HG03558 (cell line): ENCODE data around the gene NELL1.

Source experiments
- ATAC-seq: cut with Tn5 transposase; IDR thresholded peaks from one replicate; pipeline ENCODE4 v1.9.1; 2021; ENCODE audit warnings: moderate number of reproducible peaks; ENCODE audit not compliant: unreplicated experiment; ENCODE audit errors: extremely low read depth

The NELL1 gene

DNA sequence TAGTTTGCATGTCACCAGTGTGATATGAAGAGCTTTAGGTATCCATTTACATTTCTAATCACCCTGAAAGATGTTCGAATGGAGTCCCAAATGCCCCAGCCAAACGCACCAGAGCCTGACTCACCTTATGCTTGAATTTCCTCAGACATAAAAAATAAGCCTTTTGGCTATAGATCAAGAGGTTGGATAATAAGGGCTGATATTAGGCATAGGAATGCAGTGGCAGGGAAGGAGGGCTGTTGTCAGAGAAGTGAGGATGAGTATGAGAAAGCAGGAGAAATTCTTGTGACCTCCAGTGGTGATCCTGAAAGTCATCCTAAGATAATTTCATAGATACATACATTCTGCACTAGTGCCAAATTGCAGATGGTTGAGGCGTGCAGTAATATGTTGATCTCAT, 264.6 kb downstream of the NELL1 start:
- no peak for ATAC-seq

DNA sequence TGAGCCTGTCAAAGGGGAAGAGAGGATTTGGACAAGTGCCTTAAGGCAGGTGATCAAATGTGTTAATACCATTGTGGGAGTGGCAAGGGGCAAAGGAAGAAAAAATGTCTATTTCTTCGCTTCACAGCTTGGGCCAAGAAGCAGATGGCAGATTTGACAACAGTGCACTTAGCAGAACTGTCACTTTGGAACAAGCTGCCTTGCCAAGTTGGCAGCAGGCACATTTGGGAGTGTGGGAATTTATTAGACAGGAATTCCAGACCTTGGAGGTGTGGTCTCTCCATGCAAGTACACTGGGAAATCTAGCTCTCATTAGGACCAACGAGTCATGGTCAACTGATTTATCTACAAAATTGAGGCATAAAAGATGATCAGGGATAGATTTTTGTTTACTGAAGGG, 265.1 kb downstream of the NELL1 start:
- ATAC-seq, result no peak

DNA sequence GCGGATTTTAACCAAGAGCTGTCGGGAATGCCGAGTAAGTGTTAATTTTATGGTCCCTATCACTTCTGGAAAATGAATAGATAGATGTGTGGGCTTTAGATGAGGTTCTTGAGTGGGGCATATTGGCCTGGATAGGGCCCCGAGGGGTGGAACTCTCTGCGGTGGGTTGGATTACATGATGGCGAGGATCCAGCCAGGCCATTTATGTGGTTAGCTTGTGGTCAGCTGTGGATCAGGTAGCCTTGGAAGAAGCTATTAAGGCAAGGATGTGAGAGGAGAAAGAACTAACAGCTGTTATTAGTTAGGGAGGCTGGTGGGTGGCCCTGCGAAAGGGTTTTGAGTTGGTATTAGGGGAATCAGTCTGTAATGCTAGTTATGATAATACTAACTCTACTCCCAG, 268.4 kb downstream of the NELL1 start:
- ATAC-seq, result no peak

DNA sequence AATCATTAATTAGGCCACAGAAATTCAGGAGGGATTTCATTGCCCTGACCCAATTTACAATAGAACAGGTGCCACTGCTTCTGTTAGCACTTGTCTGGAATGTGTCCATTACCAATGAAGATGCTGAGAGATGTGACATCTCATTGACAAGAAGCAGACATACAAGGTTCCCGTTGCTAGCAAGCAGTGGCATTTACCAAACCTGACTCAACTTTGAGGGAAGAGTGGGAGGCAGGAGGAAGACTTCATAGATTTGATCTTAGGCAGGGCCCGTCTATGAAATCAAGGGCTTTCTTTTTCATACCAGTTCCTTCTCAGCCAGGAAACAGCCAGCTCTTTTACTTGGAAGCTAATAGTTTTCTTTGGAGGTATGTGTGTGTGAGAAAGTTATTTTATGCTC, 280.2 kb downstream of the NELL1 start:
- ATAC-seq, result no peak

DNA sequence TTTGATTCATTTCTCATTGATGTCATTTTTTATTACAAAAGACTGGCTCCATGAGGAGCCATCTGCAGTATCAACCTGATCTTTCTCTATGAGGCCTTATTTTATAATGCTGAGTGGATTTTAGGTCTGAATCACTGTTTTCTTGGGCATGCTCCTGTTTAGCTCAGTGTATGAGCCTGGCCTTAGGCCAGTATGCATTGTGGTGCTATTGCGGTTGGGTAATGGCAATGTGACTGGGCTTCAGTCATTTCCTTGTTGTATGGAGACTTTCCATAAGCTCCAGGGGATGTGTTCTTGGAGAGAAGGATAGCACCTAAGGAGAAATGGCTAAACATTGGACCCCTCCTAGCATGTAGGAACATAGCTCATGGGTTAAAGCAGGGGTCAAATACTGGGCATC, 293.2 kb downstream of the NELL1 start:
- no peak for ATAC-seq

DNA sequence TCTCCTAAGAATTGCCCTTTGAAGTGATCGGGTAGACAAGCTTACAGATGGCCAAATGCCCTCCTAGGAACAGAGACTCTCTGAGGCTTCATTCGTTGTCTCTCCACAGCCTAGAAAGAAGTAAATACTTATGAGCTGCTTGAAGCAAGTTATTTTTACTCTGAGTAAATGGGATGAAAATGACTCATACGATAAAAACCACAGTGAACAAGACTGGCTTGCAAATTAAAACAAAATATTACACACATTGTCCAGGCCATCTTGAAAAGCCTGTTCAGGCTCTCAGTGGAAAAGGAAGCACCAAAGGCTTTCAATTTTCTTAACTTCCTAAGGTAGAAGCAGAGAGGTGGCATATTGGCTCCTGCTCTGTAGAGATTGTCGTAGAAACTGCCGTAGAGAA, 294.2 kb downstream of the NELL1 start:
- ATAC-seq, result no peak

DNA sequence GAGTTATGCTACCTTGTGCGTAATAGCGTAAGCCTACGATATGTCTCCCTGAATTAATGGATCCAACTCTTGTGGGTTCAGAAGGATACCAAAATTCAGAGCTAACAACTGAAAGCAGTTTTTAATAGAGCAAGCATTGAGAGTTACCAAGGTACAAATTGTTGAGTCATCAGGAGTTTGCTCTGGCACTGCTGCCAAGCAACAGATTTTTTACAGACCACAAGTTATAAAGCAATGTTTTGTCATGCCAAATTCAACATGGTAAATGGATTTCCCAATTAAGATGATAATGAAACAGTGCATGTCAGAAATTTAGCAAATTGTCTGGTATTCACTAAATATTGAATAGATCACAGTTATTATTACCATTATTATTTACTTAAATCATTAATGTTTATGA, 295.6 kb downstream of the NELL1 start:
- no peak for ATAC-seq

DNA sequence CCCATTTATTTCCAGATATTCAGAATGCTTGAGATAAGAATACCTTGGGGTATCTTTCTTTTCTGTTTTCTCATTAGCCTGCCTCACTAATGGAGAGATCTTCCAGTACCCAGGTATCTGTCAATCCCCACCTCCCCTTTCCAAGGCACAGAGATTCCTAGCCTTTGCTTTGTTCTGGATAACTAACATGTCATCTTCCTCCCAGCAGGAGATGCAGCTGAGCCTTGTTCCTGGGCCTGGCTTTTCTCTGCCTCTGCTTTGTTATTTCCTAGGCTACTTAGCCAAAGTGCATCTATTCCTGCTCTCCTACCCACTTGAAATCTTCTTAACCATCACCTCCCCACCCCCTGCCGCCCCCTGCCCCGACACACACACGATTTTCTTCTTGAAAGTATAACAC, 297.1 kb downstream of the NELL1 start:
- ATAC-seq, result no peak

DNA sequence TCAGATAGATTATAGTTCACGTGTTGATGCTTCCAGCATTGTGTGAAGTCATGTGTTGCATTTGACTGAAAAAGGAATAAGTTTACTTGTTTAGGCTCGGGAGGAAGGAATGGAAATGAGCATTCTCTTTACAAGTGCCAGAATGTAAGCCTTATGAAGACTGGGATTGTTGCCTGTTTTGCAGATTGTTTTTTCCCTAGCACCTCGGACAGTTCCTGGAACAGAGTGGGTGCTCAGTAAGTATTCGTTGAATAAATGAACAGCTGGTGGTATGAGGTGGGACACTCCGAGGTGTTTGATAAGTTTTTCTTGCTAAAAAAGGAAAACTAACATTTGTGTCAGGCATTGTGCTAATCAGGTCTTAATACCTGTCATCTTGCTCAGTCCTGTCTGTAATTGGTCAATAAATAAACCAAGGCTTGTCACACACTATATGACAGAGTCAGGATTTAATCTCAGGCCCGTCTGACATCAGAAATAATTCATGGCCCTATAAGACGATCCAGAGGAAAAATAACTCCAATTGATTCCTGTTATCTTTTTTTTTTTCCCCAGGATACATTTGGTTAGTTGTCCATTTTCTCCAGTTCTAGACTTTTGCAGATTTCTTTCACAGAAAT, 304.7 kb downstream of the NELL1 start:
- no peak for ATAC-seq

DNA sequence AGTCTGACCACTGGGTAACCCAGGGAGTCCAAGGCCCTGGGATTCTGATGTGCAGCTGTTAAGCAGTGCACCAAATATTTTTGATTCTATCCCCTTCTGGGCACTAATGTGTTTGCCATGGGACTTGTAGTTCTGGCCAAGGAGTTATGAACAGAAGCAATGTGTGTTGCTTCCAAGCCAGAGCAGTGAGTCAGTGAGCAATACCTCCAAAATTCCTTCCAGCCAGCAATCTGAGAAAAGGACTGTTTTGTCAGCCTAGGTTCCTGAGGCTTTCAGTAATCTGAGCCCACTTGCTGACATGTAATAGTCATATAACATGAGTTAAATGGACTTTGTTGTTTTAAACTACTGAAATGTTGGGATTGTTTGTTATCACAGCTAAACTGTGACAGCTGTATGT, 311.4 kb downstream of the NELL1 start:
- no peak for ATAC-seq

DNA sequence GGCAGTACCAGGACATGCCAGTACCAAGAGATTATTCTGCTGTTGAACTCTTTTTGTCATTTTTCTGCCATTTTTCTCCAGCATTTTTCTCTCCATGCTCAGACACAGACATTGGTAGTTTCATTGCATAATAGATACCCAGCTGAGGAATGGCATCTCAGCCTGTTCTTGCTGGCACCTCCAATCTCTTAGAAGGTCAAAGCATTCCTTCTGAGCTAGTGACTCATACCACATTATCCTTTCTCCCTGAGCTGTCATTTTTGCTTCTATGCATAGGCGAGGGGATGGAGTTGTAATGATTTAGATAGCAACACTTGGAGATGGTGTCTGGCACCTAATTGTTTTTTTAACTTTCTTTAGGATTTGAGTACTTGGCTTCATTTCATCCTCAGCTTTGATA, 321.1 kb downstream of the NELL1 start:
- ATAC-seq, result no peak

DNA sequence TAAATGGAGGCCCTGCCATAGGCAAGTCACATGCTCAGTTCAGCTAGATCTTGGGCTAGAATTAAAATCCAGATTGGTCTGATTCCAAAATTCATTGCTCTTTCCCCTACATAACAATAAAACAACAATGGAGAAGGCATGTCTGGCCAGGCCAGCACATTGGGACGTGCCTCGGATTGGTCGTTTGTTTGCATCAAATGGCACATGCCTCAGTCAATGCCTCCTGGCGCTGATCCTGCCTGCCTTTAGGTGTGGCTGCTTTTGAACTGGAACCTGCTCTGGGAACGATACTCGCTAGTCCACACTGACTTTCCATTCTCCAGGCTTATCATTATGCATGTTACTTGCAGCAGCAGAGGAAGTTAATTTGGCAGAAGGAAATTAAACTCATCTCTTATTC, 322.1 kb downstream of the NELL1 start:
- ATAC-seq, result no peak

DNA sequence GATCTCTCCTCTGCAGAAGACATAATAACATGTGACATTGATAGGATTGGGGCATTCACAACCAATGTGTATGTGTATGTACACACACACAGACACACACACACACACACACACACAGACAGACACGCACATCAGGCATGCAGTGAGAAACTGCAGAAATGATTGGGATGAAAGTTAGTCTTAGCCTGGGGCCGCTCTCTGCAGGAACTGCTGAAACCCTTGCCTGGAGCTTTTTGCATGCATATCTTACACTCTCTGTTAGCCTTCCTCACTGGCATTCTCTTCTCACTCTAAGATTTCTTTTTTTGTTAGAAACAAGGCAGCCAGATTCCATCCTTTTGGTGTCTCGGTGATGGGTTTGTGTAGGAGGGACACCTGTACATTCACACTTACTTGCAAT, 337.9 kb downstream of the NELL1 start:
- ATAC-seq, result no peak

DNA sequence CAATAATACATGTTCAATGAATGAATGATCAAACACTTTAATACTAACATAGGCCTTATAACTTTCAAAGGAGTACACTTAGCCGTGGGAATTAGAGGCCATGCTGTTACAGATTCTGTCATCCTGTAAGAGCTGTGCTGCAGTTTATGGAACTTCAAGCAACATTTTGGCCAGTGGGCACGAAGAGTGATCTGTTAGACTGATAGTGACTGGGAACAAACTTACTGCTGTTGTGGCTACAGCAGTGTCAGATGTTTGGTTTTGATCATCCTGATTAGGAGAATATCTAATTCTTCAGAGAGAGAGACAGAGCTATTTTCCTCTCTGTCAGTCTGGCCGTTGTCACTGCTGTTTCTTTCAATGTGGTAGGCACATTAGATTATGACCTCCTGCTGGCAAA, 348.9 kb downstream of the NELL1 start:
- no peak for ATAC-seq

DNA sequence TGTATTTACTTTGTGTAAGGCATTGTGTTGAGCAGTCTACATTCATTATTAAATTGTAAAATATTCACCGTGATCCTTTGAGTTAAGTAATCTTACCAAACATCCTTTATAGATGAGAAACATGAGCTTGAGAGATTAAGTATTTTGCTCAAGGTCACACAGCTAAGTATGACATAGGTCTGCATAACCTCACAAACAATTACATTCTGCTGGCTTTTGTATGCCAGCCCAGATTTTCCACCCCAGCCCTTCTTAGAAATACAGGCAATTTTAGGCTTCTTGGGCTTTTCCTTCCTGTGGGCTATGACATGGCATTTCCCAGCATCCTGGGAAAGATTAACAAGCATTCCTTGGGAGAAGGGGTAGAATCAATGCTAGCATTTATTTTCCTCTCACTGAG, 357.3 kb downstream of the NELL1 start:
- no peak for ATAC-seq

DNA sequence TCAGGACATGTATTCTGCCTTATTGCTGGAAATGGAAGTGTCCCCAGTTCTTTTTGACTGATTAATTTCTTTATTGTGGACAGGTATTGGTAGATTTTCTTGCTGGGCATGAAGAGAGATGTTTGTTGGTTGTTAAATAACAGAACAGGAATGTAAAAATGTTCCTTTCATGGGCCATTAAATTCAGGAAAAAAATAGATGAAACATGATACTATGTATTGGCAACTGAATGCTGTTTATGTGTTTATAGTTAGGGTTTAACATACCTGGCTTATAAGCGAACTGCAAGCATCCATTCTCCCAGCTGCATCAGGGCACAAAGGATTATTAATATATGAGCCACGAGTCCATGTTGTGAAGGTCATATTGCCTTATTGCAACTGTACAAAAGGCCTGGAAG, 368.5 kb downstream of the NELL1 start:
- no peak for ATAC-seq

DNA sequence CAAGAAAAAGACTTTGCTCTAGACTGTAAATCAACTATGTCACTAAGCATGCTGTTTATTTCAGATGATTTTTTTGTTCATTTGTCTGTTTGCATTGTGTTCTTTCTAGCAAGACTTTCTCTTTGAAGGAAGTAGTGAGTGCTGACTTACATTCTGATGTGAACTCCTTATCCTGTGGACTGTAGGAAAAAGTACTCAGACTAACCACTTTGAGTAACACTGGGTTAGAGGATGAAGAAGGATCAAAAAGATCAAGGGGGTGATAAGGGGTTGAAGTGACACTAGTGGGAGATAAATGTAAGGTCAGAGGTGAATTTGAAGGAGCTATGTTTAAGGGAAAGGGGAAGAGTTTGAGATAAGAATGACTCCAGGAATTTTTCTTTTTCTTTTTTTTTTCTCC, 369.4 kb downstream of the NELL1 start:
- ATAC-seq, result no peak

DNA sequence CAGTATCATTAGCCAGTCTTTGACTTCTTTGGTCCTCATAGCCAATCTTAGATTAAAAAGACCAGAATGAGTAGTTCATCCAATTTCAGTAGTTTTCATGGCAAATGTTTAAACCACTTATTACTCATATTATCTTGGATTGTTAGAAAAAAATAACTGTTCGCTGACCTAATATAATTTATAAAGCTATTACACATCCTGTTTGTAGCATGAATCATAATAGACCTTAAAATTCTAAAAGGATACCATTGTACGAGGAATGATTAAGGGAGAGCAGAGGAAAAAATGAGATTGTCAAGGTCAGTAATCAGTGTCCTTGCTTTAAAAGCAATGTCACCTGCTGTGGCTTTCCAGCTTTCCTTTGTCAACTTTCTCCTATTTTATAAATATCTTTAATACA, 371.2 kb downstream of the NELL1 start:
- ATAC-seq, result no peak

DNA sequence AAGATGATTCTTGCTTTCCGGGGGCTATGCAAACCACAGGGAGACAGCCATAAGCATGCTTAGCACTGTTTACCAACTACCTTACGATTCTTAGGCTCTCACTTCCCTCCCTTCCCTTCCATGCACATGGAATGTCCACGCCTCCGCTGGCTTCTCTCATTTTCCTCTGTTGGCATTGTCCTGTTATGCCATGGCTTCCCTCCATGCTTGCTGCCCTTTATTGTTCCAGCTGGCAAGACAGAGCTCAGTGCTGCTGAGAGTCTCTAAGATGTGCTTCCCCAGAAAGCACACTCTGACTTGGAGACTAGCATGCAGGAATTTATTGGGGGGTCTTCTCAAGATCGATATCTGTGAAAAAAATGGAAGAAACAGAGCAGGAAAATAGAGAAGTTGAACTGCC, 379.2 kb downstream of the NELL1 start:
- no peak for ATAC-seq

DNA sequence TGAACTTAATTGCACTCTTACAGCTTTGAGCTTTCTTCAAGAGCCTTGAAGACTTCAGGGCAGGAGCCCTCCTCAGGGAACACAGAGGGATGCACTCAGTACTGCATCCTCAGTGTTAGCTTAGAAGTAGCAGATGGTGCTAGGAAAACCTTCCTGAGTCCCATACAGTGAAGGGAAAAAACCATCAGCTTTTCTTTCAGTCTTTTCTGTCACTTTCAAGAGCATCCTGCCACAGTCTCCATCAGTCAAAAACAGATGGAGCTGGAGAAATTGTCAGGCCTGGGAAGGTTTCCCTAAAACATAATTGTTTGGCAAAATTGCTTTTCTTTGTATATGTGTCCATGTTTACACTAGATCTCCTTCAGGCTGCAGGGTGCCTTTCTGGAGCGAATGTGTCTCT, 384.1 kb downstream of the NELL1 start:
- no peak for ATAC-seq

DNA sequence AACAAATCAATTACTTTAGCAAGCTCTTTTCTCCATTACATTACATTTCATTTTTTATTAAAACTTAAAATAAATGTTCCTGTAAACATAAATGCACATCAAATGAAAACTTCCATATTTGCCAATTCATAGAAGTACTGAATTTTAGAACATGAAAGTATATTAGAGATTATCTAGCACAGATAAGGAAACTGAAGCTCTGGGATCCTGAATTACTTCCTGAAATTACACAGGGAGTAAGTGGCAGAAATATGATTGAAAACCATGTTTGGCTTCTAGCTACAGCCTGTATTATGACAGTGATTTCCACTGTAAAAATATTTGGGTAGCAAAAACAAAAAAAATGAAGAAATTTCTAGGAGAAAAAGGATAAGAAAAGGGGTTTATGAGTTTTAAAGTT, 387.3 kb downstream of the NELL1 start:
- ATAC-seq, result no peak

DNA sequence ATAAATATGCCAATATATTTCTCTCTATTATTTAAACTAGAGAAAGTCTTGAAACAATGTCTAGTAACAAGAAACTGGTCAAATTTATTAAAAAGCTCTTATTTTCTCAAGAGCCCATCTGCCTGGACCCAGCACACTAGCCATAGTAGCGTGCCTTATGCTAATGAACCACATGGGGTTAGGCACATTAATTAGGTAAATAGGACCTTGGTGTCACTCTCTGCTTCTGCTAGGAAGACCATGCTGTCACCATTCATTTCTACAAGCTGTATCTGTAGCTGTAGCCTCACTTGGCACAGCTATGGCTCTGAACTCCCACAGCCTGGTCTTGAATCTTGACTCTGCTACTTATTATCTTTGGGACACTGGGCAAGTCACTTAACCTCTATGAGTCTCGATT, 390.5 kb downstream of the NELL1 start:
- ATAC-seq, result no peak

DNA sequence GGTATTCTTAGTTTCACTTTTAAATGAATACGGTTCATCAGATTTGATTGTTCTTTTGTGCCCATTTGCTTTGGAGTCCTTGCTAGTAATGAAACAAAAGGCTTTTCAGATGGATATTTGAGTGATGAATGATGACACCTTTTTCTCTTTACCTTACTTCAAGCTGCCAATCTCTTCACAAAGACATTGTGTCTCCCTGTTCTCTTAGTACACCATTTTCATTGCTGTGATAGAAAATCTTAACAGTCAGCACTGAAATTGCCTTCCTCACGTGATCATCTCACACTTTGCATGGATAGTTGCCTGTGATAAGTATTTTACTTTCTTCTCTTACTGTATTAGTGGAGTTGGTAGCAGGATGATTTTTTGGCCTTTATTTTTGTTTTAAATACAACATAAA, 396.6 kb downstream of the NELL1 start:
- ATAC-seq, result no peak
